Glutamatergic neuron (in vitro differentiated cells): Measurements from ENCODE around the gene CHID1. TPM values are rescaled to one million over a fixed set of nuclear protein-coding genes. Genes with fewer than 3 reads are reported as not detected.
A peak's percentile ranks its signal among the peaks of the same experiment; 100 is the strongest.

Experiments
- DNase-seq: peaks from one replicate; pipeline ENCODE4 v3.0.0; 2022
- H3K27ac Mint-ChIP-seq: one replicate; pipeline ENCODE4 v1.8.0; 2020; ENCODE audit warnings: mild to moderate bottlenecking, mixed read lengths, inconsistent platforms; ENCODE audit not compliant: unreplicated experiment
- H3K27me3 Mint-ChIP-seq: one replicate; pipeline ENCODE4 v1.8.0; 2020; ENCODE audit warnings: mild to moderate bottlenecking, moderate library complexity, mixed read lengths, inconsistent platforms; ENCODE audit not compliant: unreplicated experiment
- H3K36me3 Mint-ChIP-seq: one replicate; pipeline ENCODE4 v1.8.0; 2020; ENCODE audit warnings: mild to moderate bottlenecking, mixed read lengths, inconsistent platforms; ENCODE audit not compliant: unreplicated experiment
- H3K4me1 Mint-ChIP-seq: one replicate; pipeline ENCODE4 v1.8.0; 2020; ENCODE audit warnings: mild to moderate bottlenecking, low read depth, mixed read lengths, inconsistent platforms; ENCODE audit not compliant: unreplicated experiment
- H3K4me3 Mint-ChIP-seq: one replicate; pipeline ENCODE4 v1.8.0; 2020; ENCODE audit warnings: mild to moderate bottlenecking, mixed read lengths, inconsistent platforms; ENCODE audit not compliant: unreplicated experiment
- H3K9me3 Mint-ChIP-seq: one replicate; pipeline ENCODE4 v1.8.0; 2020; ENCODE audit warnings: mild to moderate bottlenecking, moderate library complexity, mixed read lengths, inconsistent platforms; ENCODE audit not compliant: unreplicated experiment
- total RNA-seq: library from RNA; stranded (reverse); fragmentation: NEBNext Ultra II Directional; extraction: Animal tissue kit (Norgen Biotek cat#: 25700); gene quantifications from one replicate; pipeline ENCODE4 v1.2.1, GENCODE V29; 2021; ENCODE audit not compliant: unreplicated experiment
- TF ChIP-seq, protein P1 (sequence below): fragments of 200-600 bp; sonication (generic); IDR thresholded peaks from one replicate; pipeline ENCODE4 v1.5.0; 2021; ENCODE audit not compliant: partially characterized antibody, unreplicated experiment

Gene CHID1
- total RNA-seq, 1 donor from 2014 or later: 56.1 TPM

DNA sequence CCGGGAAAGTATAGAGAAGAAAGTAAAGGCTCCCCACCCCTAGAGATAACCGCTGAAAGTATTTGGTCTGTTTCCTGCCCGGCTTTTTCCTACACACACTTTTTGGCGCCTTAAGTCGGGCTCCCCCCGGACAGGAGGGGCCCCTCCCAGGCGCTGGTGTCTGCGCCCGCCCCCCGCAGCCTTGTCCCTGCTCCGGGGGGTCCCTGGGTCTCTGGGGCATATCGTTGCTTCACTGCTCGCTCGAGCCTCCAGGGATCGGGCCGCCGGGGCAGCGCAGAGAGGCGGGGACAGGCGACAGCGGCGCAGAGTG is 83.8 kb downstream of the CHID1 start:
- TF ChIP-seq, protein P1, sequence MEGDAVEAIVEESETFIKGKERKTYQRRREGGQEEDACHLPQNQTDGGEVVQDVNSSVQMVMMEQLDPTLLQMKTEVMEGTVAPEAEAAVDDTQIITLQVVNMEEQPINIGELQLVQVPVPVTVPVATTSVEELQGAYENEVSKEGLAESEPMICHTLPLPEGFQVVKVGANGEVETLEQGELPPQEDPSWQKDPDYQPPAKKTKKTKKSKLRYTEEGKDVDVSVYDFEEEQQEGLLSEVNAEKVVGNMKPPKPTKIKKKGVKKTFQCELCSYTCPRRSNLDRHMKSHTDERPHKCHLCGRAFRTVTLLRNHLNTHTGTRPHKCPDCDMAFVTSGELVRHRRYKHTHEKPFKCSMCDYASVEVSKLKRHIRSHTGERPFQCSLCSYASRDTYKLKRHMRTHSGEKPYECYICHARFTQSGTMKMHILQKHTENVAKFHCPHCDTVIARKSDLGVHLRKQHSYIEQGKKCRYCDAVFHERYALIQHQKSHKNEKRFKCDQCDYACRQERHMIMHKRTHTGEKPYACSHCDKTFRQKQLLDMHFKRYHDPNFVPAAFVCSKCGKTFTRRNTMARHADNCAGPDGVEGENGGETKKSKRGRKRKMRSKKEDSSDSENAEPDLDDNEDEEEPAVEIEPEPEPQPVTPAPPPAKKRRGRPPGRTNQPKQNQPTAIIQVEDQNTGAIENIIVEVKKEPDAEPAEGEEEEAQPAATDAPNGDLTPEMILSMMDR: no peak
- Mint-ChIP-seq H3K27ac (no peak overlapping the region), H3K4me1 (peaks cover 10% of the 10 kb centered on the region), H3K27me3 (peaks cover 17% of the 10 kb centered on the region), H3K4me3 (peak overlapping the region; percentile 74), H3K9me3 (peaks cover 7% of the 10 kb centered on the region), H3K36me3 (no peaks in the 10 kb centered on the region)
- DNase-seq: no peak

DNA sequence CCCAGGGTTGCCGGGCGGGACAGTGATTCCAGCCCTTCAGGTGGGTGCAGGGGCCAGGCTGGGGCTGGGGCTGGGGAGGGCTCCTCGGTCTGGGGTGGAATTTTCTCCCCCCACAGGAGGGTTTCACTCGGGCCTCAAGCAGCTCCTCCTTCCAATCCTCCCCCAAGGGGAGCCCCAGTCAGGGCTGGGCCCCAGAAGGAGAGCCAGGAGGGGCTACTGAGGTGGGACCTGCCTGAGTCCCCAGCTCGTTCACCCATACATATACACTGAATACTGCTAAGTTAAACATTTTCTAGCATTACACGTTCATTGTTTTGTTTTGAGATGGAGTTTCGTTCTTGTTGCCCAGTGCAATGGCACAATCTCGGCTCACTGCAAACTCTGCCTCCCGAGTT is 84.4 kb downstream of the CHID1 start:
- no peaks in the 10 kb centered on the region for H3K36me3 Mint-ChIP-seq
- H3K27me3 Mint-ChIP-seq: peaks cover 14% of the 10 kb centered on the region

GRCh38 chr11:825366-826226 is 85.0 kb downstream of the CHID1 start:
- H3K4me1 Mint-ChIP-seq: peaks cover 8% of the 10 kb centered on the region
- peak overlapping the region; percentile 17 for H3K27ac Mint-ChIP-seq
- no peaks in the 10 kb centered on the region for H3K36me3 Mint-ChIP-seq
- TF ChIP-seq, protein P1: no peak
- no peak overlapping the region for H3K4me3 Mint-ChIP-seq
- H3K9me3 Mint-ChIP-seq: peaks cover 5% of the 10 kb centered on the region
- no peak for DNase-seq
- peaks cover 13% of the 10 kb centered on the region for H3K27me3 Mint-ChIP-seq

More for the DNA sequence above, 84.4 kb downstream of the CHID1 start:
- H3K27ac Mint-ChIP-seq: no peak overlapping the region
- no peak for DNase-seq
- peaks cover 8% of the 10 kb centered on the region for H3K4me1 Mint-ChIP-seq
- H3K9me3 Mint-ChIP-seq: peaks cover 5% of the 10 kb centered on the region
- H3K4me3 Mint-ChIP-seq: peak overlapping the region; percentile 74
- TF ChIP-seq, protein P1: no peak

- TF ChIP-seq, protein P1: no peak
- Mint-ChIP-seq H3K9me3 (peaks cover 5% of the 10 kb centered on the region), H3K4me1 (peaks cover 8% of the 10 kb centered on the region), H3K27ac (peak overlapping the region; percentile 17), H3K27me3 (peaks cover 13% of the 10 kb centered on the region), H3K4me3 (no peak overlapping the region), H3K36me3 (no peaks in the 10 kb centered on the region)
- peak; percentile 15 for DNase-seq
These were observed 85.7 kb downstream of the CHID1 start for GRCh38 chr11:824942-825341.

DNA sequence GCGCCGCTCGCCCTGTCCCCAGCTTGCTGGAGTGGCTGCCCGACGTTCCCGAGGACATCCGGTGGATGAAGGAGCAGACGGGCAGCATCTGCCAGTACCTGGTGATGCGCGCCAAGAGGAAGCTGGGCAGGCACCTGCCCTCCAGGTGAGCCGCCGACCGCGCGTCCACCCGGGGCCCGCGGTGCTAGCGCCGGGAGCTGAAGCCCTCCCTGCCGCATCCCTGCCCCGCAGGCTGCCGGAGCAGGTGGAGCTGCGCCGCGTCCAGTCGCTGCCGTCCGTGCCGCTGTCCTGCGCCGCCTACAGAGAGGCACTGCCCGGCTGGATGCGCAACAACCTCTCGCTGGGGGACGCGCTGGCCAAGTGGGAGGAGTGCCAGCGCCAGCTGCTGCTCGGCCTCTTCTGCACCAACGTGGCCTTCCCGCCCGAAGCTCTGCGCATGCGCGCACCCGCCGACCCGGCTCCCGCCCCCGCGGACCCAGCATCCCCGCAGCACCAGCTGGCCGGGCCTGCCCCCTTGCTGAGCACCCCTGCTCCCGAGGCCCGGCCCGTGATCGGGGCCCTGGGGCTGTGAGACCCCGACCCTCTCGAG is 86.2 kb downstream of the CHID1 start:
- peaks cover 8% of the 10 kb centered on the region for H3K4me1 Mint-ChIP-seq
- TF ChIP-seq, protein P1: no peak
- peaks cover 13% of the 10 kb centered on the region for H3K27me3 Mint-ChIP-seq
- peak; percentile 14 for DNase-seq
- H3K9me3 Mint-ChIP-seq: peaks cover 5% of the 10 kb centered on the region
- H3K27ac Mint-ChIP-seq: no peak overlapping the region
- H3K4me3 Mint-ChIP-seq: no peak overlapping the region
- H3K36me3 Mint-ChIP-seq: no peaks in the 10 kb centered on the region
